Measurements from ENCODE around the gene CEMIP2.

- no peak for TF ChIP-seq POLR2A (IDR thresholded peaks at IDR 0.05)
- TF ChIP-seq CTCF (IDR thresholded peaks at IDR 0.05 in 4 of 5, conservative IDR thresholded peaks at IDR 0.05 in 1 of 5): no peak
These were observed 123.4 kb downstream of the CEMIP2 start for GRCh38 chr9:71644819-71645362.
